K562 (cell line): ENCODE results near the gene OR2W3. TPM values are rescaled to one million over a fixed set of nuclear protein-coding genes. Genes with fewer than 3 reads are reported as not detected.

Experiments used
- ATAC-seq: fragments of 200-7000 bp; cut with Tn5 transposase; 3 replicates; pipeline ENCODE4 v1.9.1; 2020; ENCODE audit warnings: moderate library complexity
- BruUV-seq: library from RNA; stranded (reverse); fragments of 400-500 nt; replicated peaks from 2 replicates; lab custom pipeline; 2021; lab: Mats Ljungman, UMichigan
- CTCF ChIA-PET: fragments of 300-600 bp; formaldehyde crosslinking; extraction: SDS; loops from one replicate; lab custom pipeline; 2021; ENCODE audit warnings: low intra/inter-chr PET ratio; lab: Yijun Ruan, JAX
- POLR2A ChIA-PET: fragments of 300-600, 350-650 bp; sonication (Branson Sonifier 250); formaldehyde crosslinking; extraction: SDS; loops from one replicate; lab custom pipeline; 2021; ENCODE audit warnings: antibody characterized with exemption, inconsistent platforms; lab: Yijun Ruan, JAX
- DNase-seq, 4 experiments: peaks; one replicate each; pipeline versions ENCODE4 v3.0.0 to v3.0.0-alpha.2; 2011 to 2018; ENCODE audit warnings: low spot score in 3 of 4, mixed read lengths in 3 of 4; ENCODE audit errors: extremely low read depth in 1 of 4
- FAIRE-seq: peaks from 2 replicates; lab custom pipeline; 2011; peaks lifted over from hg19 to GRCh38; lab: Jason Lieb, UNC
- H2AFZ ChIP-seq: 2 replicates; pipeline ENCODE4 v1.6.0; 2011; ENCODE audit warnings: low read depth, low read length, control low read depth, inconsistent platforms
- H3K27ac ChIP-seq: fragments of 200-600 bp; 3 replicates; pipeline ENCODE4 v1.8.0; 2011; ENCODE audit warnings: low read depth, mild to moderate bottlenecking, control low read depth, inconsistent platforms, low read length, moderate library complexity, mixed read lengths; ENCODE audit errors: extremely low read depth
- H3K27me3 ChIP-seq, 2 experiments: fragments of 300-600 bp in 1 of 2; 2 replicates in 1 of 2; 3 replicates in 1 of 2; pipeline versions ENCODE4 v1.6.0 to v1.8.0; 2011; ENCODE audit warnings: inconsistent platforms in 2 of 2, low read length in 2 of 2, mild to moderate bottlenecking in 1 of 2, mixed read lengths in 1 of 2, moderate library complexity in 1 of 2; ENCODE audit not compliant: control insufficient read depth in 2 of 2, insufficient read depth in 2 of 2
- H3K36me3 ChIP-seq: fragments of 300-600 bp; 3 replicates; pipeline ENCODE4 v1.8.0; 2011; ENCODE audit warnings: mild to moderate bottlenecking, low read length, inconsistent platforms; ENCODE audit not compliant: control insufficient read depth, insufficient read depth
- H3K4me1 ChIP-seq, 2 experiments: fragments of 200-600 bp in 1 of 2; replicated peaks in 1 of 2; 2 replicates in 1 of 2; 3 replicates in 1 of 2; pipeline versions ENCODE4 v1.5.1 to v1.8.0; 2011; ENCODE audit warnings: inconsistent platforms in 2 of 2, low read length in 2 of 2, mild to moderate bottlenecking in 1 of 2, mixed read lengths in 1 of 2, moderate library complexity in 1 of 2; ENCODE audit not compliant: control insufficient read depth in 2 of 2, insufficient read depth in 2 of 2
- H3K4me2 ChIP-seq: 2 replicates; pipeline ENCODE4 v1.6.1; 2011; ENCODE audit warnings: low read length, control low read depth, inconsistent platforms, mixed read lengths; ENCODE audit not compliant: insufficient read depth
- H3K4me3 ChIP-seq: fragments of 200-600 bp; sonication (generic), shearing (Covaris generic); 2 replicates; pipeline ENCODE4 v1.5.1; 2016; ENCODE audit warnings: control low read depth, inconsistent platforms
- H3K79me2 ChIP-seq: fragments of 200-600 bp; 3 replicates; pipeline ENCODE4 v1.8.0; 2011; ENCODE audit warnings: low read length, inconsistent platforms; ENCODE audit not compliant: control insufficient read depth, insufficient read depth
- H3K9ac ChIP-seq, 2 experiments: 2 replicates each; pipeline versions ENCODE4 v1.6.0 to v1.6.1; 2011; ENCODE audit warnings: low read depth in 2 of 2, low read length in 2 of 2, control low read depth in 1 of 2, inconsistent platforms in 1 of 2, mild to moderate bottlenecking in 1 of 2, mixed read lengths in 1 of 2; ENCODE audit not compliant: insufficient read depth in 1 of 2
- H3K9me1 ChIP-seq: one replicate; pipeline ENCODE4 v1.6.0; 2011; ENCODE audit warnings: inconsistent platforms, mild to moderate bottlenecking, low read length, moderate library complexity; ENCODE audit not compliant: control insufficient read depth, insufficient read depth
- H3K9me3 ChIP-seq: replicated peaks from 2 replicates; pipeline ENCODE4 v1.5.1; 2011; ENCODE audit warnings: low read depth, low read length, inconsistent platforms; ENCODE audit not compliant: control insufficient read depth, insufficient read depth
- H4K20me1 ChIP-seq: replicated peaks from 2 replicates; pipeline ENCODE4 v1.6.1; 2011; ENCODE audit warnings: low read length, inconsistent platforms, mixed read lengths; ENCODE audit not compliant: control insufficient read depth, insufficient read depth
- HEY1 ChIP-seq: fragments of 250-450 bp; sonication (Bioruptor Pico); IDR thresholded peaks from 2 replicates; pipeline ENCODE4 v1.5.0; 2020; ENCODE audit warnings: mild to moderate bottlenecking, moderate library complexity, borderline replicate concordance
- KDM5B ChIP-seq: fragments of 200-600 bp; sonication (generic); IDR thresholded peaks from 2 replicates; pipeline ENCODE4 v1.6.1; 2012; ENCODE audit warnings: low read depth, mild to moderate bottlenecking, moderate library complexity, low read length, control low read depth, inconsistent platforms; ENCODE audit not compliant: insufficient replicate concordance
- KHSRP ChIP-seq: fragments of 450-650 bp; IDR thresholded peaks from 2 replicates; pipeline ENCODE4 v1.6.1; 2017
- MBD2 ChIP-seq: sonication (generic); IDR thresholded peaks from 2 replicates; pipeline ENCODE4 v1.6.1; 2016; ENCODE audit warnings: low read depth, borderline replicate concordance
- PBX2 ChIP-seq, 2 experiments: IDR thresholded peaks in 1 of 2; conservative IDR thresholded peaks in 1 of 2; 2 replicates each; pipeline ENCODE4 v1.6.1; 2016; ENCODE audit warnings: low read depth in 2 of 2, mild to moderate bottlenecking in 1 of 2, missing compliant biosample characterization in 1 of 2, missing genetic modification characterization in 1 of 2, moderate library complexity in 1 of 2
- RBM22 ChIP-seq: fragments of 200-400 bp; formaldehyde crosslinking; IDR thresholded peaks from 2 replicates; pipeline ENCODE4 v1.6.1; 2018; ENCODE audit warnings: low read length, low read depth; ENCODE audit not compliant: poor library complexity, severe bottlenecking
- U2AF2 ChIP-seq: fragments of 200-400 bp; formaldehyde crosslinking; optimal IDR thresholded peaks from 2 replicates; pipeline ENCODE3; 2017; ENCODE audit warnings: low read depth, mild to moderate bottlenecking, low read length
- ZBTB2 ChIP-seq: fragments of 450-650 bp; IDR thresholded peaks from 2 replicates; pipeline ENCODE4 v1.6.1; 2016; ENCODE audit warnings: antibody characterized with exemption
- ZNF175 ChIP-seq: fragments of 200-800 bp; sonication (Bioruptor generic); IDR thresholded peaks from 2 replicates; pipeline ENCODE4 v1.6.1; 2016; ENCODE audit warnings: low read depth, mild to moderate bottlenecking, missing genetic modification characterization, missing compliant biosample characterization
- ZNF445 ChIP-seq: fragments of 250-450 bp; sonication (Bioruptor Pico); IDR thresholded peaks from 2 replicates; pipeline ENCODE4 v1.4.0; 2020; ENCODE audit warnings: low read depth, mild to moderate bottlenecking, moderate library complexity
- WGBS: fragments of 100-300 bp; shearing (Covaris generic); methylation state at CpG from one replicate; pipeline ENCODE4 v1.1.6; 2016; ENCODE audit warnings: low coverage, mixed read lengths; ENCODE audit not compliant: insufficient coverage; ENCODE audit errors: missing lambda C conversion rate; 5-methylcytosine and 5-hydroxymethylcytosine counted together
- in situ Hi-C: fragments of 300-500 bp; cut with MboI; formaldehyde crosslinking; loops from 4 replicates; pipeline ENCODE4 v1.15.0; 2018; ENCODE audit warnings: inconsistent platforms, mixed read lengths
- intact Hi-C: fragments of 100-400 bp; cut with micrococcal nuclease; formaldehyde crosslinking; loops from 2 replicates; pipeline ENCODE4 v1.14.2; 2022
- polyA plus RNA-seq, 8 experiments: library from polyadenylated mRNA; depleted of rRNA in 4 of 8; stranded (reverse) in 5 of 8; unstranded in 3 of 8; fragments of >200 nt; fragmentation: Nextera tagmentation in 2 of 8; fragmentation: Illumina TruSeq in 1 of 8; extraction: Ambion mirVana in 2 of 8; extraction: Trizol in 1 of 8; gene quantifications; 2 replicates each; pipeline versions ENCODE4 v1.2.1 to v1.2.3, GENCODE V29; 2011 to 2014; ENCODE audit warnings: inconsistent platforms in 1 of 8, missing spikeins in 1 of 8
- total RNA-seq, 7 experiments: library from RNA; depleted of rRNA in 6 of 7; stranded (reverse); fragments of >200 nt in 6 of 7; fragmentation: Illumina TruSeq in 2 of 7; extraction: Trizol in 2 of 7; gene quantifications; 2 replicates each; pipeline versions ENCODE4 v1.2.1 to v1.2.3, GENCODE V29; 2011 to 2021; ENCODE audit warnings: low replicate concordance in 1 of 7

OR2W3 gene
- total and polyA plus RNA-seq, 9 of the 15 experiments (the other 6 are each of a cell fraction or from before 2014, with no cell fraction given): 0.67 to 7.6 (median 3.7) TPM

- Histone ChIP-seq H3K9ac (no peak overlapping the region), H3K27ac (no peak overlapping the region), H2AFZ (peak overlapping the region; percentile 41; the same call in 1 of the 2 replicates), H3K9me1 (no peaks in the 10 kb centered on the region), H4K20me1 (no peaks in the 10 kb centered on the region), H3K36me3 (no peaks in the 10 kb centered on the region), H3K4me3 (no peak overlapping the region), H3K27me3 (no peaks in the 10 kb centered on the region), H3K79me2 (no peaks in the 10 kb centered on the region), H3K4me1 (peaks cover 0 to 11% of the 10 kb centered on the region in 2 experiments; a peak in 2 of 5 replicates), H3K4me2 (no peak overlapping the region), H3K9me3 (peaks cover 7% of the 10 kb centered on the region; the same call in 1 of the 2 replicates)
- 2% methylated on average over 8 of the region's 8 CpGs for WGBS
- DNase-seq (no peak), FAIRE-seq (no peak), ATAC-seq (no peak)
- ChIA-PET CTCF (interaction anchor here (0.6 kb wide), 1 partner anchor 19 kb away, joined by 3 read pairs; no protein-coding TSS in a partner anchor), POLR2A (no interaction called here)
- TF ChIP-seq KDM5B (no peak), ZNF445 (CRISPR knock-in tag) (no peak)
- in situ Hi-C loops: no loop called here
- intact Hi-C loops: loop anchor here (10.0 kb wide), 1 partner anchor 751 kb away; no protein-coding TSS in a partner anchor
- BruUV-seq: no TSS peak
Observed at GRCh38 chr1:247933989-247934388, 38.6 kb downstream of the OR2W3 start.

GRCh38 chr1:247935781-247936180, 40.4 kb downstream of the OR2W3 start:
- peaks cover 7% of the 10 kb centered on the region; the same call in 1 of the 2 replicates for H3K9me3 ChIP-seq
- ChIA-PET CTCF (no interaction called here), POLR2A (no interaction called here)
- DNase-seq (no peak), ATAC-seq (no peak), FAIRE-seq (no peak)
- no peak overlapping the region; the same call in 1 of the 2 replicates for H2AFZ ChIP-seq
- H3K36me3 ChIP-seq: no peaks in the 10 kb centered on the region
- intact Hi-C loops (loop anchor here (5.0 to 10.0 kb wide), 4 partner anchors 103 to 872 kb away; no protein-coding TSS in a partner anchor), in situ Hi-C loops (no loop called here)
- no peak overlapping the region for H3K27ac ChIP-seq
- H3K27me3 ChIP-seq: no peaks in the 10 kb centered on the region
- no peak overlapping the region for H3K4me2 ChIP-seq
- no peaks in the 10 kb centered on the region for H4K20me1 ChIP-seq
- no TSS peak for BruUV-seq
- H3K4me3 ChIP-seq: no peak overlapping the region
- H3K79me2 ChIP-seq: no peaks in the 10 kb centered on the region
- no peak overlapping the region for H3K9ac ChIP-seq
- 46% methylated on average over 9 of the region's 9 CpGs for WGBS
- peaks cover 0 to 11% of the 10 kb centered on the region in 2 experiments; a peak in 2 of 5 replicates for H3K4me1 ChIP-seq
- H3K9me1 ChIP-seq: no peaks in the 10 kb centered on the region
- TF ChIP-seq MBD2 (no peak), RBM22 (no peak), KHSRP (no peak), ZBTB2 (no peak), HEY1 (no peak), ZNF175 (CRISPR knock-in tag) (no peak), U2AF2 (no peak), PBX2 (CRISPR knock-in tag; IDR thresholded peaks at IDR 0.05; ENCODE audit: low read depth) (no peak), PBX2 (tag; conservative IDR thresholded peaks at IDR 0.05; ENCODE audit: low read depth) (no peak)
